H1 (cell line): ENCODE measurements around the gene IL10. TPM values are rescaled to one million over a fixed set of nuclear protein-coding genes. Genes with fewer than 3 reads are reported as not detected.
A peak's percentile ranks its signal among the peaks of the same experiment; 100 is the strongest.

Experiments
- CTCF ChIA-PET: fragments of 300-600 bp; sonication (Branson Sonifier 250); formaldehyde crosslinking; loops from one replicate; lab custom pipeline; 2021; ENCODE audit not compliant: partially characterized antibody; lab: Charles Lee
- POLR2A ChIA-PET: fragments of 300-600 bp; sonication (Branson Sonifier 250); formaldehyde crosslinking; loops from one replicate; lab custom pipeline; 2021; ENCODE audit warnings: inconsistent platforms; ENCODE audit not compliant: partially characterized antibody; lab: Charles Lee
- DNase-seq, 2 experiments: peaks; one replicate each; pipeline versions ENCODE4 v3.0.0 to v3.0.0-alpha.2; 2010 to 2022; ENCODE audit warnings: low spot score in 2 of 2, low read depth in 1 of 2, mixed read lengths in 1 of 2
- FAIRE-seq: peaks from 2 replicates; lab custom pipeline; 2011; peaks lifted over from hg19 to GRCh38; lab: Jason Lieb, UNC
- H2AFZ ChIP-seq: 2 replicates; pipeline ENCODE4 v1.8.1; 2012; ENCODE audit warnings: low read length, inconsistent platforms
- H2AK5ac ChIP-seq: 2 replicates; pipeline ENCODE4 v1.6.1; 2013; ENCODE audit warnings: low read depth, low read length
- H2BK120ac ChIP-seq: replicated peaks from 2 replicates; pipeline ENCODE3; 2013; ENCODE audit warnings: low read depth, low read length, inconsistent platforms
- H2BK12ac ChIP-seq: 2 replicates; pipeline ENCODE4 v1.6.1; 2013; ENCODE audit warnings: low read depth, low read length
- H2BK15ac ChIP-seq: 2 replicates; pipeline ENCODE4 v1.6.1; 2013; ENCODE audit warnings: low read length
- H2BK20ac ChIP-seq: 2 replicates; pipeline ENCODE4 v1.6.1; 2013; ENCODE audit warnings: low read length
- H2BK5ac ChIP-seq: 2 replicates; pipeline ENCODE4 v1.6.1; 2013; ENCODE audit warnings: low read depth, low read length
- H3K14ac ChIP-seq: 2 replicates; pipeline ENCODE4 v1.6.1; 2013; ENCODE audit warnings: inconsistent platforms; ENCODE audit not compliant: insufficient read length
- H3K18ac ChIP-seq: 2 replicates; pipeline ENCODE4 v1.6.1; 2013; ENCODE audit warnings: low read length; ENCODE audit errors: extremely low read depth
- H3K23ac ChIP-seq: 2 replicates; pipeline ENCODE4 v1.6.1; 2013; ENCODE audit warnings: inconsistent platforms; ENCODE audit not compliant: insufficient read length
- H3K23me2 ChIP-seq: 2 replicates; pipeline ENCODE4 v1.6.1; 2013; ENCODE audit warnings: low read depth, low read length
- H3K27ac ChIP-seq: 2 replicates; pipeline ENCODE4 v1.6.1; 2011; ENCODE audit warnings: low read depth, low read length, inconsistent platforms
- H3K27me3 ChIP-seq, 4 experiments: replicated peaks in 1 of 4; 1 replicate in 1 of 4; 2 replicates in 3 of 4; pipeline versions ENCODE4 v1.6.1 to v1.8.1; 2011 to 2013; ENCODE audit warnings: low read length in 3 of 4, mild to moderate bottlenecking in 3 of 4, inconsistent platforms in 2 of 4, mixed read lengths in 2 of 4, moderate library complexity in 1 of 4; ENCODE audit not compliant: control insufficient read depth in 3 of 4, insufficient read depth in 3 of 4; ENCODE audit errors: extremely low read depth in 1 of 4
- H3K36me3 ChIP-seq, 4 experiments: 2 replicates each; pipeline versions ENCODE4 v1.6.1 to v1.8.1; 2011 to 2013; ENCODE audit warnings: mild to moderate bottlenecking in 4 of 4, low read length in 3 of 4, moderate library complexity in 2 of 4, control low read depth in 1 of 4, inconsistent platforms in 1 of 4; ENCODE audit not compliant: insufficient read depth in 4 of 4, control insufficient read depth in 2 of 4
- H3K4ac ChIP-seq: replicated peaks from 2 replicates; pipeline ENCODE3; 2013; ENCODE audit warnings: low read length, low read depth, mixed read lengths, inconsistent platforms; ENCODE audit not compliant: insufficient read length
- H3K4me1 ChIP-seq, 4 experiments: replicated peaks in 1 of 4; 1 replicate in 1 of 4; 2 replicates in 3 of 4; pipeline versions ENCODE4 v1.6.1 to v1.8.1; 2011 to 2013; ENCODE audit warnings: low read length in 3 of 4, inconsistent platforms in 2 of 4, mixed read lengths in 1 of 4; ENCODE audit not compliant: insufficient read depth in 4 of 4, control insufficient read depth in 3 of 4
- H3K4me2 ChIP-seq, 2 experiments: 2 replicates each; pipeline versions ENCODE4 v1.6.1 to v1.8.1; 2011 to 2013; ENCODE audit warnings: low read depth in 2 of 2, low read length in 2 of 2, control low read depth in 1 of 2, inconsistent platforms in 1 of 2, mild to moderate bottlenecking in 1 of 2; ENCODE audit not compliant: insufficient read depth in 1 of 2
- H3K4me3 ChIP-seq, 4 experiments: fragments of 200-600, 300-600 bp in 1 of 4; sonication (generic), shearing (Covaris generic), sonication (Bioruptor Twin) in 1 of 4; 2 replicates each; pipeline versions ENCODE4 v1.5.1 to v1.8.1; 2011 to 2016; ENCODE audit warnings: low read length in 4 of 4, low read depth in 3 of 4, control low read depth in 2 of 4, inconsistent platforms in 2 of 4, mild to moderate bottlenecking in 2 of 4, mixed read lengths in 1 of 4, moderate library complexity in 1 of 4; ENCODE audit not compliant: insufficient read depth in 2 of 4; ENCODE audit errors: extremely low read depth in 1 of 4
- H3K56ac ChIP-seq: replicated peaks from 2 replicates; pipeline ENCODE3; 2013; ENCODE audit warnings: low read depth, mild to moderate bottlenecking, mixed read lengths, low read length, inconsistent platforms; ENCODE audit not compliant: insufficient read length
- H3K79me1 ChIP-seq: 2 replicates; pipeline ENCODE4 v1.6.1; 2013; ENCODE audit warnings: low read depth, low read length, control low read depth
- H3K79me2 ChIP-seq, 2 experiments: 2 replicates each; pipeline versions ENCODE4 v1.6.1 to v1.8.1; 2012 to 2013; ENCODE audit warnings: low read length in 2 of 2, mild to moderate bottlenecking in 2 of 2, inconsistent platforms in 1 of 2; ENCODE audit not compliant: insufficient read depth in 2 of 2, control insufficient read depth in 1 of 2
- H3K9ac ChIP-seq, 4 experiments: replicated peaks in 1 of 4; 1 replicate in 1 of 4; 2 replicates in 3 of 4; pipeline versions ENCODE4 v1.6.1 to v1.8.1; 2011 to 2013; ENCODE audit warnings: low read depth in 3 of 4, low read length in 3 of 4, control low read depth in 2 of 4, mild to moderate bottlenecking in 2 of 4, moderate library complexity in 2 of 4, inconsistent platforms in 1 of 4; ENCODE audit errors: extremely low read depth in 1 of 4
- H3K9me3 ChIP-seq, 2 experiments: 2 replicates each; pipeline versions ENCODE4 v1.6.1 to v1.8.1; 2012 to 2013; ENCODE audit warnings: mild to moderate bottlenecking in 2 of 2, moderate library complexity in 2 of 2, control low read depth in 1 of 2, inconsistent platforms in 1 of 2, low read depth in 1 of 2, low read length in 1 of 2, mixed read lengths in 1 of 2; ENCODE audit not compliant: insufficient read depth in 2 of 2
- H4K20me1 ChIP-seq, 2 experiments: replicated peaks in 1 of 2; 2 replicates each; pipeline versions ENCODE3 to v1.8.1; 2011 to 2013; ENCODE audit warnings: inconsistent platforms in 2 of 2, low read length in 2 of 2, mild to moderate bottlenecking in 1 of 2; ENCODE audit not compliant: insufficient read depth in 2 of 2, control insufficient read depth in 1 of 2
- H4K5ac ChIP-seq: 2 replicates; pipeline ENCODE4 v1.6.1; 2013; ENCODE audit warnings: low read length, low read depth, mixed read lengths, inconsistent platforms; ENCODE audit not compliant: insufficient read length
- H4K8ac ChIP-seq: 2 replicates; pipeline ENCODE4 v1.8.0; 2013; ENCODE audit warnings: mild to moderate bottlenecking, moderate library complexity, low read length, inconsistent platforms; ENCODE audit not compliant: insufficient read depth; ENCODE audit errors: extremely low read depth
- H4K91ac ChIP-seq: replicated peaks from 2 replicates; pipeline ENCODE3; 2013; ENCODE audit warnings: low read length, mixed read lengths, inconsistent platforms; ENCODE audit not compliant: insufficient read length
- E2F6 ChIP-seq: IDR thresholded peaks from 2 replicates; pipeline ENCODE4 v1.6.1; 2012; ENCODE audit warnings: inconsistent platforms
- KDM4A ChIP-seq: IDR thresholded peaks from one replicate; pipeline ENCODE4 v1.7.1; 2012; ENCODE audit warnings: low read depth, mild to moderate bottlenecking, moderate library complexity, low read length, inconsistent platforms; ENCODE audit not compliant: severe bottlenecking
- WGBS, 2 experiments: shearing (Covaris generic) in 1 of 2; methylation state at CpG; one replicate each; pipeline versions ENCODE4 v1.1.6 to v1.1.7; 2013 to 2015; ENCODE audit warnings: low lambda C conversion rate in 2 of 2, mixed read lengths in 2 of 2, inconsistent platforms in 1 of 2, low coverage in 1 of 2, missing lambda C conversion rate in 1 of 2; ENCODE audit not compliant: insufficient replicate concordance in 2 of 2, insufficient coverage in 1 of 2, insufficient read length in 1 of 2; ENCODE audit errors: extremely low coverage in 1 of 2, missing lambda C conversion rate in 1 of 2; 5-methylcytosine and 5-hydroxymethylcytosine counted together
- polyA plus RNA-seq, 7 experiments: library from polyadenylated mRNA; depleted of rRNA in 3 of 7; stranded (reverse) in 5 of 7; unstranded in 2 of 7; fragments of >200 nt in 5 of 7; fragments of 200-250 nt in 2 of 7; gene quantifications; 1 replicate in 5 of 7; 2 replicates in 1 of 7; 4 replicates in 1 of 7; pipeline versions ENCODE4 v1.2.1 to v1.2.3, GENCODE V29; 2011 to 2013; ENCODE audit warnings: missing spikeins in 2 of 7, mixed read lengths in 2 of 7
- total RNA-seq: library from RNA; stranded (reverse); fragmentation: NEBNext Ultra II Directional; extraction: Animal tissue kit (Norgen Biotek cat#: 25700); gene quantifications from 2 replicates; pipeline ENCODE4 v1.2.1, GENCODE V29; 2021

IL10 gene
- total and polyA plus RNA-seq, 2 of the 8 experiments (the other 6 are each of a cell fraction or from before 2014, with no cell fraction given), result not detected

GRCh38 chr1:206766251-206766856, 5.9 kb downstream of the IL10 start:
- Histone ChIP-seq H3K79me2 (no peaks in the 10 kb centered on the region), H3K4me2 (no peak overlapping the region)
- TF ChIP-seq KDM4A (no peak), E2F6 (0 out of 2 replicates have a peak, but pooled peaks have one; percentile 22)
- TF ChIP-seq, all 59 proteins: peak for 1
- no peak overlapping the region for H3K4ac ChIP-seq
- no peak overlapping the region for H2BK5ac ChIP-seq
- H3K18ac ChIP-seq, result no peak overlapping the region
- H3K79me1 ChIP-seq, result no peaks in the 10 kb centered on the region
- no peaks in the 10 kb centered on the region for H4K20me1 ChIP-seq
- no peak overlapping the region for H4K5ac ChIP-seq
- H2AFZ ChIP-seq, result no peak overlapping the region
- ChIA-PET CTCF (interaction anchor here (0.7 to 4.7 kb wide), 12 partner anchors 21 to 216 kb away, joined by 3 to 18 read pairs (median 5); partner anchors contain the start of gene IL20), POLR2A (no interaction called here)
- no peak overlapping the region for H2BK120ac ChIP-seq
- no peaks in the 10 kb centered on the region for H3K23me2 ChIP-seq
- H3K27ac ChIP-seq, result no peak overlapping the region
- no peaks in the 10 kb centered on the region for H3K36me3 ChIP-seq
- 81% methylated on average over 8 of the region's 8 CpGs; no CpG with 5 or more reads in 1 of the 2 experiments for WGBS, 2 experiments
- no peak overlapping the region for H4K8ac ChIP-seq
- DNase-seq, result no peak
- no peak overlapping the region for H3K56ac ChIP-seq
- no peak overlapping the region for H2BK15ac ChIP-seq
- no peak overlapping the region for H2AK5ac ChIP-seq
- H2BK20ac ChIP-seq, result no peak overlapping the region
- H3K9me3 ChIP-seq, result no peaks in the 10 kb centered on the region
- no peaks in the 10 kb centered on the region; a peak in 1 of 7 replicates for H3K4me1 ChIP-seq
- H3K14ac ChIP-seq, result no peak overlapping the region
- no peak overlapping the region for H3K9ac ChIP-seq
- peaks cover 0 to 2% (median 0%) of the 10 kb centered on the region in 4 experiments; a peak in 1 of 7 replicates for H3K27me3 ChIP-seq
- FAIRE-seq, result no peak
- H3K23ac ChIP-seq, result no peak overlapping the region
- no peak overlapping the region for H4K91ac ChIP-seq
- H3K4me3 ChIP-seq, result no peak overlapping the region
- H2BK12ac ChIP-seq, result no peak overlapping the region
